PC-9 (cell line): ENCODE measurements around the gene ANAPC5.

Source experiments
- EZH2 ChIP-seq: fragments of 200-600 bp; sonication (generic); IDR thresholded peaks from 2 replicates; pipeline ENCODE4 v1.8.0; 2017; ENCODE audit warnings: antibody characterized with exemption, low read depth
- TF ChIP-seq, protein P1 (sequence below): fragments of 200-600 bp; sonication (generic); conservative IDR thresholded peaks from 2 replicates; pipeline ENCODE4 v1.6.1; 2017; ENCODE audit warnings: mixed run types, antibody characterized with exemption, mild to moderate bottlenecking, moderate library complexity

DNA sequence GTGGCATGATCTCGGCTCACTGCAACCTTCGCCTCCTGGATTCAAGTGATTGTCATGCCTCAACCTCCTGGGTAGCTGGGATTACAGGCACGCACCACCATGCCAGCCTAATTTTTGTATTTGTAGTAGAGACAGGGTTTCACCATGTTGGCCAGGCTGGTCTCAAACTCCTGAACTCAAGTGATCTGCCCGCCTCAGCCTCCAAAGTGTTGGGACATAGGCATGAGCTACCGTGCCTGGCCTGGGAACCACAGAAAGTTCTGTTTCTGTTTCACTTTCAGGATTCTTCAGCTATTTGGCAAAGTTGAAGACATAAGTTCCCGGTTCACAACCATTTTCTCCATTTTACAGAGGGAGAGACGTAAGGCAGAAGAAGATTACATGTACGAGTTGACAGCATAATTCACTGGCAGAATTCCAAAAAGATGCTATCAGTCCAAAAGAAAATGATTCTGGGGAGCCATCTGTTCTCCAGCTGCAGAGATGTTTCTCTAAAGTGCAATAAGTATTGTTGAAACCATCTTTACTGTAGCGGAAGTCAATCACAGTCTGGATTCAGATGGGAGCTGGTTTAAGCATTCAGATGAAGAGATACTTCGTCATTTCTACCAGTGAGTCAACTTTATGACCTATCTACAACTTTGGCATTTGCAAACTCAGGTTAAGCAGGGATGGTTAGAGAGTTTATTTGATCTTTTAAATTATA lies 39.6 kb upstream of the ANAPC5 start:
- TF ChIP-seq, protein P1, sequence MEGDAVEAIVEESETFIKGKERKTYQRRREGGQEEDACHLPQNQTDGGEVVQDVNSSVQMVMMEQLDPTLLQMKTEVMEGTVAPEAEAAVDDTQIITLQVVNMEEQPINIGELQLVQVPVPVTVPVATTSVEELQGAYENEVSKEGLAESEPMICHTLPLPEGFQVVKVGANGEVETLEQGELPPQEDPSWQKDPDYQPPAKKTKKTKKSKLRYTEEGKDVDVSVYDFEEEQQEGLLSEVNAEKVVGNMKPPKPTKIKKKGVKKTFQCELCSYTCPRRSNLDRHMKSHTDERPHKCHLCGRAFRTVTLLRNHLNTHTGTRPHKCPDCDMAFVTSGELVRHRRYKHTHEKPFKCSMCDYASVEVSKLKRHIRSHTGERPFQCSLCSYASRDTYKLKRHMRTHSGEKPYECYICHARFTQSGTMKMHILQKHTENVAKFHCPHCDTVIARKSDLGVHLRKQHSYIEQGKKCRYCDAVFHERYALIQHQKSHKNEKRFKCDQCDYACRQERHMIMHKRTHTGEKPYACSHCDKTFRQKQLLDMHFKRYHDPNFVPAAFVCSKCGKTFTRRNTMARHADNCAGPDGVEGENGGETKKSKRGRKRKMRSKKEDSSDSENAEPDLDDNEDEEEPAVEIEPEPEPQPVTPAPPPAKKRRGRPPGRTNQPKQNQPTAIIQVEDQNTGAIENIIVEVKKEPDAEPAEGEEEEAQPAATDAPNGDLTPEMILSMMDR, result no peak
- TF ChIP-seq EZH2, result no peak
